GM12878 (cell line): ENCODE results near the gene AP1M2. TPM values are rescaled to one million over a fixed set of nuclear protein-coding genes. Genes with fewer than 3 reads are reported as not detected.
"Not testable (repeated sequence)": the region's sequence is repeated elsewhere in the genome, so short reads cannot be mapped to it uniquely, and the experiment has no call there.

Experiments used
- ATAC-seq: fragments of 200-7000 bp; cut with Tn5 transposase; 3 replicates; pipeline ENCODE4 v1.9.1; 2020; ENCODE audit warnings: mild to moderate bottlenecking, moderate library complexity
- BruUV-seq: library from RNA; stranded (reverse); fragments of 400-500 nt; replicated peaks from 2 replicates; lab custom pipeline; 2021; lab: Mats Ljungman, UMichigan
- CTCF ChIA-PET: fragments of 300-600 bp; sonication (Branson Sonifier 250); formaldehyde crosslinking; extraction: SDS; loops from one replicate; lab custom pipeline; 2021; ENCODE audit warnings: inconsistent platforms; lab: Yijun Ruan, JAX
- POLR2A ChIA-PET: fragments of 350-600 bp; formaldehyde crosslinking; extraction: SDS; loops from one replicate; lab custom pipeline; 2021; ENCODE audit warnings: inconsistent platforms; lab: Charles Lee
- RAD21 ChIA-PET: fragments of 300-600 bp; sonication (Branson Sonifier 250); formaldehyde crosslinking; loops from one replicate; lab custom pipeline; 2023; ENCODE audit warnings: antibody characterized with exemption; ENCODE audit not compliant: unreplicated experiment; lab: Charles Lee
- SMC1A ChIA-PET: fragments of 300-600 bp; sonication (Branson Sonifier 250); formaldehyde crosslinking; loops from one replicate; lab custom pipeline; 2023; ENCODE audit not compliant: unreplicated experiment, uncharacterized antibody; lab: Charles Lee
- DNase-seq: peaks from one replicate; pipeline ENCODE4 v3.0.0-alpha.2; 2011; ENCODE audit warnings: low read depth, low spot score
- FAIRE-seq: peaks from 3 replicates; lab custom pipeline; 2011; peaks lifted over from hg19 to GRCh38; lab: Jason Lieb, UNC
- H2AFZ ChIP-seq: 2 replicates; pipeline ENCODE4 v1.6.0; 2011; ENCODE audit warnings: low read depth, low read length, control low read depth; ENCODE audit not compliant: control insufficient read depth
- H3K27ac ChIP-seq: 2 replicates; pipeline ENCODE4 v1.5.1; 2011; ENCODE audit warnings: control low read depth; ENCODE audit not compliant: control insufficient read depth, insufficient read depth
- H3K27me3 ChIP-seq, 2 experiments: replicated peaks in 1 of 2; 2 replicates each; pipeline versions ENCODE4 v1.6.0 to v1.6.1; 2011; ENCODE audit warnings: low read length in 1 of 2; ENCODE audit not compliant: control insufficient read depth in 2 of 2, insufficient read depth in 2 of 2
- H3K36me3 ChIP-seq, 2 experiments: 2 replicates each; pipeline ENCODE4 v1.5.1; 2011; ENCODE audit warnings: low read length in 1 of 2; ENCODE audit not compliant: control insufficient read depth in 2 of 2, insufficient read depth in 2 of 2
- H3K4me1 ChIP-seq: 2 replicates; pipeline ENCODE4 v1.6.1; 2011; ENCODE audit warnings: mild to moderate bottlenecking, low read length, moderate library complexity, mixed read lengths; ENCODE audit not compliant: control insufficient read depth, insufficient read depth
- H3K4me2 ChIP-seq: 2 replicates; pipeline ENCODE4 v1.6.0; 2011; ENCODE audit warnings: control low read depth; ENCODE audit not compliant: control insufficient read depth, insufficient read depth
- H3K4me3 ChIP-seq: fragments of 200-600 bp; sonication (generic); 2 replicates; pipeline ENCODE4 v1.5.1; 2016
- H3K79me2 ChIP-seq: 2 replicates; pipeline ENCODE4 v1.6.0; 2011; ENCODE audit warnings: low read length; ENCODE audit not compliant: control insufficient read depth, insufficient read depth
- H3K9ac ChIP-seq: 2 replicates; pipeline ENCODE4 v1.8.0; 2011; ENCODE audit warnings: low read length, control low read depth, mixed read lengths; ENCODE audit not compliant: control insufficient read depth, insufficient read depth
- H3K9me3 ChIP-seq: replicated peaks from 3 replicates; pipeline ENCODE4 v1.5.1; 2011; ENCODE audit warnings: mild to moderate bottlenecking, low read length; ENCODE audit not compliant: control insufficient read depth, insufficient read depth
- H4K20me1 ChIP-seq: 2 replicates; pipeline ENCODE4 v1.6.0; 2011; ENCODE audit not compliant: control insufficient read depth, insufficient read depth
- TCF12 ChIP-seq: IDR thresholded peaks from 2 replicates; pipeline ENCODE4 v1.6.1; 2011; ENCODE audit warnings: low read depth, mild to moderate bottlenecking, low read length
- ZNF217 ChIP-seq: fragments of 450-650 bp; IDR thresholded peaks from 2 replicates; pipeline ENCODE4 v1.6.1; 2017; ENCODE audit warnings: antibody characterized with exemption, mild to moderate bottlenecking
- WGBS: methylation state at CpG from one replicate; pipeline ENCODE4 v1.1.6; 2016; ENCODE audit warnings: low lambda C conversion rate; ENCODE audit not compliant: insufficient replicate concordance, insufficient coverage; ENCODE audit errors: missing lambda C conversion rate; 5-methylcytosine and 5-hydroxymethylcytosine counted together
- in situ Hi-C: fragments of 300-500 bp; cut with MboI; formaldehyde crosslinking; loops from 9 replicates; pipeline ENCODE4 v1.14.3; 2018; ENCODE audit warnings: mixed read lengths
- intact Hi-C: fragments of 100-400 bp; cut with micrococcal nuclease; formaldehyde crosslinking; loops from one replicate; pipeline ENCODE4 v1.14.2; 2022; ENCODE audit not compliant: unreplicated experiment
- polyA plus RNA-seq, 11 experiments: library from polyadenylated mRNA; depleted of rRNA in 4 of 11; unstranded in 6 of 11; stranded (reverse) in 5 of 11; fragments of >200 nt; fragmentation: Nextera tagmentation in 4 of 11; fragmentation: Illumina TruSeq in 1 of 11; extraction: Ambion mirVana in 4 of 11; extraction: Trizol in 1 of 11; gene quantifications; 1 replicate in 1 of 11; 2 replicates in 10 of 11; pipeline versions ENCODE4 v1.2.1 to v1.2.3, GENCODE V29; 2011 to 2016; ENCODE audit warnings: inconsistent platforms in 2 of 11, missing spikeins in 2 of 11, low read depth in 1 of 11
- total RNA-seq, 4 experiments: library from RNA; depleted of rRNA in 3 of 4; stranded (reverse); fragments of >200 nt in 3 of 4; fragmentation: Illumina TruSeq in 1 of 4; extraction: Trizol in 1 of 4; gene quantifications; 2 replicates each; pipeline versions ENCODE4 v1.2.1 to v1.2.3, GENCODE V29; 2013 to 2021

The AP1M2 gene
- total and polyA plus RNA-seq, 10 of the 15 experiments (the other 5 are each of a cell fraction or from before 2014, with no cell fraction given): 0.72 TPM; not detected in 9

DNA sequence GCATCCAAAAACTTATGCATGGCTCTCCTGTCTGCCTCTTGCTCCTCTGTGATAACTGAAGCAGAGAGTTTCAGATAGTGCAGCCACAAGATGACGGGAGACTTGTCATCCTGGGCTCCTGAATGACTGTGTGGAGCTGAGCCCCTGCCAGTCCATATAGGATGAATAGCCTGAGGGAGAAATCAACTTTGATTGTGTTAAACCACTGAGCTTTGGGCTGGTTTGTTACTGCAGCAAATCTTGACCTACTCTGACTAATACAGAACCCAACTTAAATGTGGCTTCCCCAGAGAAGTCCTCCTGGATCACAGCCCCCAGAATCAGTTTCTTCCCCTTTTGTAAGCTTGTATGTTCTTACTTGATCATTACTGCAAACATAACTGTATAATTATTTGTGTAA, 54.7 kb downstream of the AP1M2 start:
- CTCF ChIA-PET: interaction anchor here (0.9 to 1.5 kb wide), 5 partner anchors 10 to 49 kb away, joined by 3 to 5 read pairs (median 4); no protein-coding TSS in a partner anchor
- H3K9me3 ChIP-seq: peaks cover 2% of the 10 kb centered on the region; the same call in 1 of the 3 replicates
- SMC1A ChIA-PET: interaction anchor here (1.6 kb wide), 1 partner anchor 40 kb away, joined by 3 read pairs; no protein-coding TSS in a partner anchor
- POLR2A ChIA-PET: interaction anchor here (0.7 kb wide), 1 partner anchor 359 kb away, joined by 3 read pairs; no protein-coding TSS in a partner anchor
- H2AFZ ChIP-seq: no peak overlapping the region
- no peak overlapping the region for H3K4me3 ChIP-seq
- H3K79me2 ChIP-seq: no peaks in the 10 kb centered on the region
- DNase-seq (no peak), ATAC-seq (no peak), FAIRE-seq (no peak)
- BruUV-seq: no TSS peak
- no peaks in the 10 kb centered on the region for H3K36me3 ChIP-seq
- no peak overlapping the region for H3K4me2 ChIP-seq
- 0% methylated on average over 1 of the region's 1 CpG for WGBS
- no peak overlapping the region for H3K27ac ChIP-seq
- in situ Hi-C loops: no loop called here
- H3K9ac ChIP-seq: no peak overlapping the region
- RAD21 ChIA-PET: no interaction called here
- intact Hi-C loops: no loop called here
- H3K27me3 ChIP-seq: no peaks in the 10 kb centered on the region
- no peaks in the 10 kb centered on the region for H3K4me1 ChIP-seq
- TF ChIP-seq ZNF217 (peak; percentile 61; the same call in 1 of the 2 replicates), TCF12 (no peak)
- no peaks in the 10 kb centered on the region for H4K20me1 ChIP-seq

DNA sequence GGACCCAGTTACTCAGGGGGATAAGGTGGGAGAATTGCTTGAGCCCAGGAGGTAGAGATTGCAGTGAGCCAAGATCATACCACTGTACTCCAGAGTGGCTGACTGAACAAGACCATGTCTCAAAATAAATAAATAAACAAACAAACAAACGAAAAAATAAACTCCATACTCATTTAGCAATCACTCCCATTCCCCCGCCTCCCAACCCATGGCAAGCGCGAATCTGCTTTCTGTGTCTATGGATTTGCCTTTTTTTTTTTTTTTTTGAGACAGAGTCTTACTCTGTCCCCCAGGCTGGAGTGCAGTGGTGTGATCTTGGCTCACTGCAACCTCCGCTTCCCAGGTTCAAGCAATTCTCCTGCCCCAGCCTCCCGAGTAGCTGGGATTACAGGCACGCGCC, 60.2 kb downstream of the AP1M2 start:
- POLR2A ChIA-PET: interaction anchor here (0.6 kb wide), 1 partner anchor 381 kb away, joined by 7 read pairs; no protein-coding TSS in a partner anchor
- H3K9ac ChIP-seq, DNase-seq, in situ Hi-C loops, H3K4me2 ChIP-seq, H3K27me3 ChIP-seq, FAIRE-seq, CTCF ChIA-PET, H3K36me3 ChIP-seq, SMC1A ChIA-PET, intact Hi-C loops, ATAC-seq, H3K4me1 ChIP-seq, BruUV-seq, H3K27ac ChIP-seq, RAD21 ChIA-PET, H3K79me2 ChIP-seq, H3K9me3 ChIP-seq, H3K4me3 ChIP-seq, H4K20me1 ChIP-seq, H2AFZ ChIP-seq: not testable (repeated sequence)
- WGBS: 67% methylated on average over 7 of the region's 8 CpGs
